GM18511 (cell line): Measurements from ENCODE around the gene EPX.

ENCODE experiments used
- ATAC-seq: cut with Tn5 transposase; IDR thresholded peaks from one replicate; pipeline ENCODE4 v1.9.1; 2021; ENCODE audit warnings: mild to moderate bottlenecking, moderate library complexity; ENCODE audit not compliant: unreplicated experiment

EPX gene

GRCh38 chr17:58249270-58250133 is 57.0 kb downstream of the EPX start:
- peak; percentile 68 for ATAC-seq

DNA sequence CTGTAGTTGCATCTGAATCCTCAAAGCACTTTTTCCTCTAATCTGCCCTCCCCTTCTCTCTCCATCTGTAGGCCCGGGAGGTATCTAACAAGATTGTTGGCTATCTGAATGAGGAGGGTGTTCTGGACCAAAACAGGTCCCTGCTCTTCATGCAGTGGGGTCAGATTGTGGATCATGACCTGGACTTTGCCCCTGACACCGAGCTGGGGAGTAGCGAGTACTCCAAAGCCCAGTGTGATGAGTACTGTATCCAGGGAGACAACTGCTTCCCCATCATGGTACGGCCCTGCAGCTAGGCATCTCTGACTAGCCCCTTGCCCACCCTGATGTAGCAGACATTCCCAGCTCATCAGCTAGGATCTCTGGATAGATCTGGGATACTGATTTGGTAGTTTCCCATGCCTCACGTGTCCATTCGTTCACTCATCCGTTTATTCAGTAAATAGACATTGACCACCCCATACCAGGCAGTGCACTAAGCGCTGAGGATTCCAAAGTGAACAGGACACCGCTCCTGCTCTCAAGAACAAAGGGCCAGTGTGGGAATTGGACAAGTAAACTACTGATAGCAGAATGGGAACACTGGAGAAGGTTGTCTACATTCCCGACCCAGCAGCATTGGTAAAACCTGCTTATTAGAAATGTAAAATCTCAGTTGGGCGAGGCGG is 58.0 kb downstream of the EPX start:
- ATAC-seq = no peak

DNA sequence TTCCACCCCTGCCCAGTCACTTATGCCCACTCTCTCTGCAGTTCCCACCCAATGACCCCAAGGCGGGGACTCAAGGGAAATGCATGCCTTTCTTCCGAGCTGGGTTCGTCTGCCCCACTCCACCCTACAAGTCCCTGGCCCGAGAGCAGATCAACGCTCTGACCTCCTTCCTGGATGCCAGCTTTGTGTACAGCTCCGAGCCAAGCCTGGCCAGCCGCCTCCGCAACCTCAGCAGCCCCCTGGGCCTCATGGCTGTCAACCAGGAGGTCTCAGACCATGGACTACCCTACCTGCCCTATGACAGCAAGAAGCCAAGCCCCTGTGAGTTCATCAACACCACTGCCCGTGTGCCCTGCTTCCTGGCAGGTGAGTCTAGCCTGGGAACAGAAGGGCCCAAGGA is 59.6 kb downstream of the EPX start:
- ATAC-seq = no peak

DNA sequence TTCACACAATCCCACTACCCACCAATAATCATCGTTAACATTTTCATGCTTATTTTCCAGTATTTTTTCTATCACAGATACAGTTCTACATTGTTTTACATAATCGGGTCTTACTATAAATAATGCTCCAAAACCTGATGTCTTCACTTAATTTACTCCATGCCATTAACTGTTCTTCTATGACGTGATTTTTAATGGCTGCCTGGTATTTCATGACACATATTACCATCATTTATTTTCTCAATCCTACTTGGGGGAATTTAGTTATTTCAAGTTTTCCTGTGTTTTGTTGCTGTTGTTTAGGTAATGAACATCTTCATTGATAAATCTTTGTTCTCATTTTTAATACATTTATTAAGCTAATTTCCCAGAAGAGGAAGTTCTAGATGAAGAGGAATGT is 60.6 kb downstream of the EPX start:
- no peak for ATAC-seq
